ENCODE measurements around the gene OGDH.
"Not testable (repeated sequence)": the region's sequence is repeated elsewhere in the genome, so short reads cannot be mapped to it uniquely, and the experiment has no call there.

Gene OGDH

GRCh38 chr7:44705434-44705833 lies 99.0 kb downstream of the OGDH start:
- H3K9me3 Mint-ChIP-seq (ENCODE audit: low read depth) = no peaks in the 10 kb centered on the region
- H3K27me3 Mint-ChIP-seq = no peaks in the 10 kb centered on the region
- peaks cover 6% of the 10 kb centered on the region for H3K36me3 Mint-ChIP-seq
- H3K27ac Mint-ChIP-seq = peak overlapping the region; percentile 34
- H3K4me1 Mint-ChIP-seq (ENCODE audit: low read depth) = no peaks in the 10 kb centered on the region
- H3K4me3 Mint-ChIP-seq = no peak overlapping the region

- Mint-ChIP-seq H3K27ac (no peak overlapping the region), H3K9me3 (ENCODE audit: low read depth) (no peaks in the 10 kb centered on the region), H3K27me3 (no peaks in the 10 kb centered on the region), H3K4me1 (ENCODE audit: low read depth) (peaks cover 2% of the 10 kb centered on the region), H3K36me3 (peaks cover 5% of the 10 kb centered on the region), H3K4me3 (no peak overlapping the region)
These were observed 100.5 kb downstream of the OGDH start for GRCh38 chr7:44706788-44707557.

- H3K27ac Mint-ChIP-seq = no peak overlapping the region
- H3K4me1 Mint-ChIP-seq (ENCODE audit: low read depth) = peaks cover 6% of the 10 kb centered on the region
- H3K36me3 Mint-ChIP-seq = peaks cover 5% of the 10 kb centered on the region
- no peaks in the 10 kb centered on the region for H3K9me3 Mint-ChIP-seq (ENCODE audit: low read depth)
- H3K4me3 Mint-ChIP-seq = no peak overlapping the region
- no peaks in the 10 kb centered on the region for H3K27me3 Mint-ChIP-seq
These were observed 101.3 kb downstream of the OGDH start for GRCh38 chr7:44707558-44708230.

- Mint-ChIP-seq H3K27ac (peak overlapping the region; percentile 41), H3K4me1 (ENCODE audit: low read depth) (peaks cover 6% of the 10 kb centered on the region), H3K27me3 (no peaks in the 10 kb centered on the region), H3K9me3 (ENCODE audit: low read depth) (no peaks in the 10 kb centered on the region), H3K4me3 (no peak overlapping the region), H3K36me3 (peaks cover 2% of the 10 kb centered on the region)
These were observed 102.8 kb downstream of the OGDH start for GRCh38 chr7:44709011-44709915.

- no peak overlapping the region for H3K4me3 Mint-ChIP-seq
- H3K27me3 Mint-ChIP-seq = no peaks in the 10 kb centered on the region
These were observed 103.6 kb downstream of the OGDH start for GRCh38 chr7:44709945-44710596.

GRCh38 chr7:44711528-44711927 lies 105.1 kb downstream of the OGDH start:
- Mint-ChIP-seq H3K4me3 (no peak overlapping the region), H3K27ac (no peak overlapping the region), H3K9me3 (ENCODE audit: low read depth) (no peaks in the 10 kb centered on the region), H3K27me3 (no peaks in the 10 kb centered on the region), H3K36me3 (no peaks in the 10 kb centered on the region), H3K4me1 (ENCODE audit: low read depth) (peaks cover 6% of the 10 kb centered on the region)

More at GRCh38 chr7:44709945-44710596, 103.6 kb downstream of the OGDH start:
- H3K9me3 Mint-ChIP-seq (ENCODE audit: low read depth) = no peaks in the 10 kb centered on the region
- H3K4me1 Mint-ChIP-seq (ENCODE audit: low read depth) = peaks cover 6% of the 10 kb centered on the region
- peak overlapping the region; percentile 61 for H3K27ac Mint-ChIP-seq
- peaks cover 2% of the 10 kb centered on the region for H3K36me3 Mint-ChIP-seq

- Mint-ChIP-seq H3K27ac (peak overlapping the region; percentile 1), H3K4me3 (no peak overlapping the region), H3K36me3 (no peaks in the 10 kb centered on the region), H3K27me3 (no peaks in the 10 kb centered on the region), H3K9me3 (ENCODE audit: low read depth) (no peaks in the 10 kb centered on the region), H3K4me1 (ENCODE audit: low read depth) (peaks cover 6% of the 10 kb centered on the region)
These were observed 105.6 kb downstream of the OGDH start for GRCh38 chr7:44712012-44712411.

- H3K27me3 Mint-ChIP-seq = no peaks in the 10 kb centered on the region
- peaks cover 6% of the 10 kb centered on the region for H3K4me1 Mint-ChIP-seq (ENCODE audit: low read depth)
- no peak overlapping the region for H3K4me3 Mint-ChIP-seq
- H3K36me3 Mint-ChIP-seq = no peaks in the 10 kb centered on the region
- no peak overlapping the region for H3K27ac Mint-ChIP-seq
- no peaks in the 10 kb centered on the region for H3K9me3 Mint-ChIP-seq (ENCODE audit: low read depth)
These were observed 106.7 kb downstream of the OGDH start for GRCh38 chr7:44713141-44713540.

- Mint-ChIP-seq H3K4me1 (ENCODE audit: low read depth) (peaks cover 6% of the 10 kb centered on the region), H3K27me3 (no peaks in the 10 kb centered on the region), H3K36me3 (no peaks in the 10 kb centered on the region), H3K9me3 (ENCODE audit: low read depth) (no peaks in the 10 kb centered on the region), H3K4me3 (no peak overlapping the region), H3K27ac (no peak overlapping the region)
These were observed 107.4 kb downstream of the OGDH start for GRCh38 chr7:44713680-44714335.

- no peaks in the 10 kb centered on the region for H3K36me3 Mint-ChIP-seq
- H3K9me3 Mint-ChIP-seq (ENCODE audit: low read depth) = no peaks in the 10 kb centered on the region
- peaks cover 6% of the 10 kb centered on the region for H3K4me1 Mint-ChIP-seq (ENCODE audit: low read depth)
These were observed 109.8 kb downstream of the OGDH start for GRCh38 chr7:44716205-44716604.

GRCh38 chr7:44720301-44720700 lies 113.9 kb downstream of the OGDH start:
- Mint-ChIP-seq H3K36me3 (no peaks in the 10 kb centered on the region), H3K4me3 (no peak overlapping the region), H3K27ac (no peak overlapping the region), H3K9me3 (ENCODE audit: low read depth) (no peaks in the 10 kb centered on the region), H3K27me3 (no peaks in the 10 kb centered on the region), H3K4me1 (ENCODE audit: low read depth) (no peaks in the 10 kb centered on the region)

More at GRCh38 chr7:44716205-44716604, 109.8 kb downstream of the OGDH start:
- Mint-ChIP-seq H3K4me3 (no peak overlapping the region), H3K27ac (no peak overlapping the region), H3K27me3 (no peaks in the 10 kb centered on the region)

GRCh38 chr7:44724276-44724675 lies 117.8 kb downstream of the OGDH start:
- no peaks in the 10 kb centered on the region for H3K27me3 Mint-ChIP-seq
- no peaks in the 10 kb centered on the region for H3K36me3 Mint-ChIP-seq
- no peak overlapping the region for H3K4me3 Mint-ChIP-seq
- H3K27ac Mint-ChIP-seq = no peak overlapping the region
- no peaks in the 10 kb centered on the region for H3K4me1 Mint-ChIP-seq (ENCODE audit: low read depth)
- H3K9me3 Mint-ChIP-seq (ENCODE audit: low read depth) = no peaks in the 10 kb centered on the region

GRCh38 chr7:44726250-44726649 lies 119.8 kb downstream of the OGDH start:
- not testable (repeated sequence) for H3K4me1 Mint-ChIP-seq (ENCODE audit: low read depth); H3K36me3 Mint-ChIP-seq; H3K27ac Mint-ChIP-seq; H3K27me3 Mint-ChIP-seq; H3K4me3 Mint-ChIP-seq; H3K9me3 Mint-ChIP-seq (ENCODE audit: low read depth)
